Hematopoietic multipotent progenitor cell treated with erythropoietin and hydrocortisone succinate and interleukin-3 and kit ligand, for 8 days (in vitro differentiated cells): ENCODE data around the gene TXNDC17.
"Not testable (repeated sequence)": the region's sequence is repeated elsewhere in the genome, so short reads cannot be mapped to it uniquely, and the experiment has no call there.

Source experiments
- DNase-seq: peaks from one replicate; pipeline ENCODE4 v3.0.0-alpha.2; 2015

The TXNDC17 gene

DNA sequence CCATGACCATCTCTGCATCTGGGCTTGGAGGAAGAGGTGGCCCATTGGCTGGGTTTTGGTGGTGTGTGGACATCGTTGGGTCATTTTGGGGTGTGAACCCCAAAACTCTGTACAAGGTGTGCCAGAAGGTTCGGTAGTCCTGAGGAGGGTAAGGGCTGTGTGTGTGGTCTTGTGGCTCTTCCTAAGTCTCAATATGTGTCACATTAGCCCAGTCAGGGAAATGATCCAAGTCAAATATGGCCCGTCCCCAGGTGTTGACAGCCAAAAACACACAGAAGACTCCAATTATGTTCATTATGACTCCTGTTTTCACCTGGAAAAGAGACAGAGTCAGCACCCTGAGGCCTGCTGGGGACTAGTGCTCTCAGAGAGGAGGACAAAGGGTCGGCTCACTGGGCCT lies 45.2 kb downstream of the TXNDC17 start:
- DNase-seq, result no peak

- DNase-seq, result no peak
These were observed 48.1 kb downstream of the TXNDC17 start for GRCh38 chr17:6688944-6689343.

DNA sequence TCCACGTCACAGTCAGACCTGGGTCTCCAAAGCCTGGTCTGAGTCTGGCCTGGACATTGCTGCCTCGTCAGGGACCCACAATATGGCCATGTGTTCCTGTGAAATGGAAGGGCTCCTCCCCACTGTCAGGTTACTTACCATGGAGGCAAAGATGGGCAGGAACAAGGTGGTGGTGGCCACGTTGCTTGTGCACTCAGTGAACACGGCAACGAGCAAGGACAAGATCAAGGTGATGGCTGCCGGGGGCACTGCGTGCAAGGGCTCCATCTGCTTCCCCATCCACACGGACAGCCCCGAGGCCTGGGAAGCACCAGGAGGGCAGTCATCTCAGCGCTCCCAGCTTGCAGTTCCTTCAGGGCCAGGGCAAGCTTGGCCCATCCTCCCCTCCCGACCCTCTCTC lies 49.8 kb downstream of the TXNDC17 start:
- DNase-seq, result no peak

- DNase-seq, result no peak
These were observed 50.7 kb downstream of the TXNDC17 start for GRCh38 chr17:6691546-6691945.

- DNase-seq, result not testable (repeated sequence)
These were observed 51.1 kb downstream of the TXNDC17 start for GRCh38 chr17:6691958-6692357.
